HepG2 (cell line): ENCODE data around the gene ITPRIPL1. TPM values are rescaled to one million over a fixed set of nuclear protein-coding genes. Genes with fewer than 3 reads are reported as not detected.

Source experiments
- ATAD3A ChIP-seq: sonication (generic); formaldehyde crosslinking; IDR thresholded peaks from 2 replicates; pipeline ENCODE4 v1.4.0; 2020; ENCODE audit warnings: missing genetic modification reagents
- GTF2F1 ChIP-seq: fragments of 150-350 bp; IDR thresholded peaks from 2 replicates; pipeline ENCODE4 v1.6.1; 2014; ENCODE audit warnings: low read length
- HNRNPL ChIP-seq: fragments of 200-400 bp; formaldehyde crosslinking; IDR thresholded peaks from 2 replicates; pipeline ENCODE4 v1.6.1; 2017; ENCODE audit warnings: mild to moderate bottlenecking, low read depth, low read length
- HOXD1 ChIP-seq: sonication (generic); formaldehyde crosslinking; IDR thresholded peaks from 2 replicates; pipeline ENCODE4 v1.5.0; 2020; ENCODE audit warnings: missing genetic modification reagents
- REL ChIP-seq: sonication (generic); formaldehyde crosslinking; conservative IDR thresholded peaks from 2 replicates; pipeline ENCODE4 v1.8.0; 2022; ENCODE audit warnings: mild to moderate bottlenecking, missing genetic modification reagents, moderate library complexity
- SALL1 ChIP-seq: sonication (generic); formaldehyde crosslinking; IDR thresholded peaks from 2 replicates; pipeline ENCODE4 v1.8.0; 2022; ENCODE audit warnings: mild to moderate bottlenecking, missing genetic modification reagents
- ZNF207 ChIP-seq: fragments of 450-650 bp; IDR thresholded peaks from 2 replicates; pipeline ENCODE4 v1.6.1; 2016; ENCODE audit warnings: antibody characterized with exemption, borderline replicate concordance
- ZNF296 ChIP-seq: sonication (generic); formaldehyde crosslinking; conservative IDR thresholded peaks from 2 replicates; pipeline ENCODE4 v1.5.0; 2020; ENCODE audit warnings: mild to moderate bottlenecking, missing genetic modification reagents
- ZNF326 ChIP-seq: sonication (generic); formaldehyde crosslinking; IDR thresholded peaks from 2 replicates; pipeline ENCODE4 v1.4.0; 2020; ENCODE audit warnings: missing genetic modification reagents, borderline replicate concordance
- ZNF572 ChIP-seq: sonication (generic); formaldehyde crosslinking; IDR thresholded peaks from 2 replicates; pipeline ENCODE4 v1.5.1; 2020; ENCODE audit warnings: mild to moderate bottlenecking, missing genetic modification reagents
- polyA plus RNA-seq, 8 experiments: library from polyadenylated mRNA; depleted of rRNA in 3 of 8; stranded (reverse) in 7 of 8; unstranded in 1 of 8; fragments of >200 nt; fragmentation: Illumina TruSeq in 4 of 8; extraction: Trizol in 4 of 8; gene quantifications; 2 replicates each; pipeline versions ENCODE4 v1.2.1 to v1.2.3, GENCODE V29; 2011 to 2016; ENCODE audit warnings: low read depth in 4 of 8, missing spikeins in 1 of 8, mixed read lengths in 1 of 8; ENCODE audit not compliant: insufficient read depth in 1 of 8
- total RNA-seq, 5 experiments: library from RNA; depleted of rRNA; stranded (reverse); fragments of >200 nt; fragmentation: Illumina TruSeq; extraction: Trizol; gene quantifications; 2 replicates each; pipeline ENCODE4 v1.2.3, GENCODE V29; 2016; ENCODE audit warnings: low read depth in 1 of 5
- TF ChIP-seq, protein P1 (sequence below): sonication (generic); formaldehyde crosslinking; IDR thresholded peaks from 2 replicates; pipeline ENCODE4 v1.4.0; 2020; ENCODE audit warnings: missing genetic modification reagents
- TF ChIP-seq, protein P2 (sequence below): sonication (generic); formaldehyde crosslinking; conservative IDR thresholded peaks from 2 replicates; pipeline ENCODE4 v1.4.0; 2020; ENCODE audit warnings: missing genetic modification reagents
- TF ChIP-seq, protein P3 (sequence below): sonication (generic); formaldehyde crosslinking; IDR thresholded peaks from 2 replicates; pipeline ENCODE4 v1.4.0; 2020; ENCODE audit warnings: missing genetic modification reagents, borderline replicate concordance
- TF ChIP-seq, protein P4 (sequence below): fragments of 450-650 bp; IDR thresholded peaks from 2 replicates; pipeline ENCODE4 v1.6.1; 2017; ENCODE audit warnings: mild to moderate bottlenecking
- TF ChIP-seq, protein P5 (sequence below): IDR thresholded peaks from 2 replicates; pipeline ENCODE4 v1.6.1; 2016; ENCODE audit warnings: low read depth, borderline replicate concordance
- TF ChIP-seq, protein P6 (sequence below): IDR thresholded peaks from 2 replicates; pipeline ENCODE4 v1.6.1; 2016; ENCODE audit warnings: low read depth

The ITPRIPL1 gene
- total and polyA plus RNA-seq, 2 of the 13 experiments (the other 11 are each of a cell fraction or from before 2014, with no cell fraction given) = 4.3 to 11.7 TPM

DNA sequence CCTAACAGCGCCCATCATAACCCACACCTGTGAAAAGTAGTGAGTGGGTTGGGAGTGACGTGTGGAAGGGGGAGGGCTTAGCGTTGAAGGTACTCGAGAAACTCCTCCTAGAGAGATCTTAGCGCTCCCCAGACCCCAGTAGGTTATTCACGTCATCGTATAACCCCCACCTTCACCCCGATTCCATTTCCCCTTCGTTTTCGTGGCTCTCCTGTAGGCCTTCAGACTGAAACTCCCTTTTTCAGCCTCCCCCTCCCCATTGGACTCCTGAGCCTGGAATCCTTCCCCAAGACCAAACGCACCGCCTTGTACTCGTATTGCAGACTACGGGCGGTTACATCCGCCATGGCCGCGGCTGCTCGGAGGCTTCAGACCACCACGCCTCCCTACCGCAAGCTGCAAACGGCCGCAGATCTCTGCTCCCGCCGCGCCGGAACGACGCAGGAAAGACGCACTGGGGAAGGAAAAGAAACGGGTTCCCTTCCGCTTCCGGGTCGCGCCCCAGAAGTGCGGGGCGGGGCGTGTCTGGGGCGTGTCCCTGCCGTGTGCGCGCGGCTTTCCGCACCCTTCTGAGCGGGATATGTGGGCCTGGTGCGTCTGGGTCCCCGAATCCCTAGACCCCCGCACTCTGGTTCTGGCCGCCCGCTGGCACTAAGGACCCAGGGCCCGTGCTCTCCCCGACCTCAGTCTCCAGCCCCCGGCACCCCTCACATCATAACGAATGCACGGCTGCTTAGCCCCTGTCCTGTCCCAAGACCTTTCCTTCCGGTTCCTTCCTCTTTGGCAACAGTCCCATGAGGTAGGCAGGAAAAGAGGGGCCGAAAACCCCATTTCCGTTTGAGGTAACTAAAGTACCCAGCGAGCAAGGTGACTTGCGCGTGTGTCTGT lies 19.8 kb upstream of the ITPRIPL1 start, which contains the start of gene SNRNP200 (continued):
- TF ChIP-seq ZNF207 (no peak), HNRNPL (peak; percentile 66; the same call in 1 of the 2 replicates), ZNF572 (CRISPR knock-in tag) (0 out of 2 replicates have a peak, but pooled peaks have one; percentile 1), GTF2F1 (no peak), ZNF296 (CRISPR knock-in tag) (no peak), ZNF326 (CRISPR knock-in tag) (no peak), REL (CRISPR knock-in tag) (no peak), ATAD3A (CRISPR knock-in tag) (no peak), HOXD1 (CRISPR knock-in tag) (peak; percentile 98), SALL1 (CRISPR knock-in tag) (peak; percentile 94)
- TF ChIP-seq, protein P1, sequence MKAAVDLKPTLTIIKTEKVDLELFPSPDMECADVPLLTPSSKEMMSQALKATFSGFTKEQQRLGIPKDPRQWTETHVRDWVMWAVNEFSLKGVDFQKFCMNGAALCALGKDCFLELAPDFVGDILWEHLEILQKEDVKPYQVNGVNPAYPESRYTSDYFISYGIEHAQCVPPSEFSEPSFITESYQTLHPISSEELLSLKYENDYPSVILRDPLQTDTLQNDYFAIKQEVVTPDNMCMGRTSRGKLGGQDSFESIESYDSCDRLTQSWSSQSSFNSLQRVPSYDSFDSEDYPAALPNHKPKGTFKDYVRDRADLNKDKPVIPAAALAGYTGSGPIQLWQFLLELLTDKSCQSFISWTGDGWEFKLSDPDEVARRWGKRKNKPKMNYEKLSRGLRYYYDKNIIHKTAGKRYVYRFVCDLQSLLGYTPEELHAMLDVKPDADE (CRISPR knock-in tag) = peak; percentile 90; the same call in 1 of the 2 replicates
- TF ChIP-seq, protein P2, sequence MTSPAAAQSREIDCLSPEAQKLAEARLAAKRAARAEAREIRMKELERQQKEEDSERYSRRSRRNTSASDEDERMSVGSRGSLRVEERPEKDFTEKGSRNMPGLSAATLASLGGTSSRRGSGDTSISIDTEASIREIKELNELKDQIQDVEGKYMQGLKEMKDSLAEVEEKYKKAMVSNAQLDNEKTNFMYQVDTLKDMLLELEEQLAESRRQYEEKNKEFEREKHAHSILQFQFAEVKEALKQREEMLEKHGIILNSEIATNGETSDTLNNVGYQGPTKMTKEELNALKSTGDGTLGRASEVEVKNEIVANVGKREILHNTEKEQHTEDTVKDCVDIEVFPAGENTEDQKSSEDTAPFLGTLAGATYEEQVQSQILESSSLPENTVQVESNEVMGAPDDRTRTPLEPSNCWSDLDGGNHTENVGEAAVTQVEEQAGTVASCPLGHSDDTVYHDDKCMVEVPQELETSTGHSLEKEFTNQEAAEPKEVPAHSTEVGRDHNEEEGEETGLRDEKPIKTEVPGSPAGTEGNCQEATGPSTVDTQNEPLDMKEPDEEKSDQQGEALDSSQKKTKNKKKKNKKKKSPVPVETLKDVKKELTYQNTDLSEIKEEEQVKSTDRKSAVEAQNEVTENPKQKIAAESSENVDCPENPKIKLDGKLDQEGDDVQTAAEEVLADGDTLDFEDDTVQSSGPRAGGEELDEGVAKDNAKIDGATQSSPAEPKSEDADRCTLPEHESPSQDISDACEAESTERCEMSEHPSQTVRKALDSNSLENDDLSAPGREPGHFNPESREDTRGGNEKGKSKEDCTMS = no peak
- TF ChIP-seq, protein P3, sequence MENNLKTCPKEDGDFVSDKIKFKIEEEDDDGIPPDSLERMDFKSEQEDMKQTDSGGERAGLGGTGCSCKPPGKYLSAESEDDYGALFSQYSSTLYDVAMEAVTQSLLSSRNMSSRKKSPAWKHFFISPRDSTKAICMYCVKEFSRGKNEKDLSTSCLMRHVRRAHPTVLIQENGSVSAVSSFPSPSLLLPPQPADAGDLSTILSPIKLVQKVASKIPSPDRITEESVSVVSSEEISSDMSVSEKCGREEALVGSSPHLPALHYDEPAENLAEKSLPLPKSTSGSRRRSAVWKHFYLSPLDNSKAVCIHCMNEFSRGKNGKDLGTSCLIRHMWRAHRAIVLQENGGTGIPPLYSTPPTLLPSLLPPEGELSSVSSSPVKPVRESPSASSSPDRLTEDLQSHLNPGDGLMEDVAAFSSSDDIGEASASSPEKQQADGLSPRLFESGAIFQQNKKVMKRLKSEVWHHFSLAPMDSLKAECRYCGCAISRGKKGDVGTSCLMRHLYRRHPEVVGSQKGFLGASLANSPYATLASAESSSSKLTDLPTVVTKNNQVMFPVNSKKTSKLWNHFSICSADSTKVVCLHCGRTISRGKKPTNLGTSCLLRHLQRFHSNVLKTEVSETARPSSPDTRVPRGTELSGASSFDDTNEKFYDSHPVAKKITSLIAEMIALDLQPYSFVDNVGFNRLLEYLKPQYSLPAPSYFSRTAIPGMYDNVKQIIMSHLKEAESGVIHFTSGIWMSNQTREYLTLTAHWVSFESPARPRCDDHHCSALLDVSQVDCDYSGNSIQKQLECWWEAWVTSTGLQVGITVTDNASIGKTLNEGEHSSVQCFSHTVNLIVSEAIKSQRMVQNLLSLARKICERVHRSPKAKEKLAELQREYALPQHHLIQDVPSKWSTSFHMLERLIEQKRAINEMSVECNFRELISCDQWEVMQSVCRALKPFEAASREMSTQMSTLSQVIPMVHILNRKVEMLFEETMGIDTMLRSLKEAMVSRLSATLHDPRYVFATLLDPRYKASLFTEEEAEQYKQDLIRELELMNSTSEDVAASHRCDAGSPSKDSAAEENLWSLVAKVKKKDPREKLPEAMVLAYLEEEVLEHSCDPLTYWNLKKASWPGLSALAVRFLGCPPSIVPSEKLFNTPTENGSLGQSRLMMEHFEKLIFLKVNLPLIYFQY = no peak
- TF ChIP-seq, protein P4, sequence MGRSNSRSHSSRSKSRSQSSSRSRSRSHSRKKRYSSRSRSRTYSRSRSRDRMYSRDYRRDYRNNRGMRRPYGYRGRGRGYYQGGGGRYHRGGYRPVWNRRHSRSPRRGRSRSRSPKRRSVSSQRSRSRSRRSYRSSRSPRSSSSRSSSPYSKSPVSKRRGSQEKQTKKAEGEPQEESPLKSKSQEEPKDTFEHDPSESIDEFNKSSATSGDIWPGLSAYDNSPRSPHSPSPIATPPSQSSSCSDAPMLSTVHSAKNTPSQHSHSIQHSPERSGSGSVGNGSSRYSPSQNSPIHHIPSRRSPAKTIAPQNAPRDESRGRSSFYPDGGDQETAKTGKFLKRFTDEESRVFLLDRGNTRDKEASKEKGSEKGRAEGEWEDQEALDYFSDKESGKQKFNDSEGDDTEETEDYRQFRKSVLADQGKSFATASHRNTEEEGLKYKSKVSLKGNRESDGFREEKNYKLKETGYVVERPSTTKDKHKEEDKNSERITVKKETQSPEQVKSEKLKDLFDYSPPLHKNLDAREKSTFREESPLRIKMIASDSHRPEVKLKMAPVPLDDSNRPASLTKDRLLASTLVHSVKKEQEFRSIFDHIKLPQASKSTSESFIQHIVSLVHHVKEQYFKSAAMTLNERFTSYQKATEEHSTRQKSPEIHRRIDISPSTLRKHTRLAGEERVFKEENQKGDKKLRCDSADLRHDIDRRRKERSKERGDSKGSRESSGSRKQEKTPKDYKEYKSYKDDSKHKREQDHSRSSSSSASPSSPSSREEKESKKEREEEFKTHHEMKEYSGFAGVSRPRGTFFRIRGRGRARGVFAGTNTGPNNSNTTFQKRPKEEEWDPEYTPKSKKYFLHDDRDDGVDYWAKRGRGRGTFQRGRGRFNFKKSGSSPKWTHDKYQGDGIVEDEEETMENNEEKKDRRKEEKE = no peak
- TF ChIP-seq, protein P5, sequence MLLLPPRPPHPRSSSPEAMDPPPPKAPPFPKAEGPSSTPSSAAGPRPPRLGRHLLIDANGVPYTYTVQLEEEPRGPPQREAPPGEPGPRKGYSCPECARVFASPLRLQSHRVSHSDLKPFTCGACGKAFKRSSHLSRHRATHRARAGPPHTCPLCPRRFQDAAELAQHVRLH (CRISPR knock-in tag) = peak; percentile 82; the same call in 1 of the 2 replicates
- TF ChIP-seq, protein P6, sequence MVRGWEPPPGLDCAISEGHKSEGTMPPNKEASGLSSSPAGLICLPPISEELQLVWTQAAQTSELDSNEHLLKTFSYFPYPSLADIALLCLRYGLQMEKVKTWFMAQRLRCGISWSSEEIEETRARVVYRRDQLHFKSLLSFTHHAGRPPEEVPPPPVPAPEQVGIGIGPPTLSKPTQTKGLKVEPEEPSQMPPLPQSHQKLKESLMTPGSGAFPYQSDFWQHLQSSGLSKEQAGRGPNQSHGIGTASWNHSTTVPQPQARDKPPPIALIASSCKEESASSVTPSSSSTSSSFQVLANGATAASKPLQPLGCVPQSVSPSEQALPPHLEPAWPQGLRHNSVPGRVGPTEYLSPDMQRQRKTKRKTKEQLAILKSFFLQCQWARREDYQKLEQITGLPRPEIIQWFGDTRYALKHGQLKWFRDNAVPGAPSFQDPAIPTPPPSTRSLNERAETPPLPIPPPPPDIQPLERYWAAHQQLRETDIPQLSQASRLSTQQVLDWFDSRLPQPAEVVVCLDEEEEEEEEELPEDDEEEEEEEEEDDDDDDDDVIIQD = no peak
